SU-DHL-6 (cell line): ENCODE data around the gene REC114.

Experiments used
- H2AFZ ChIP-seq: fragments of 200-600 bp; sonication (generic); 2 replicates; pipeline ENCODE4 v1.6.1; 2014; ENCODE audit warnings: low read depth, mild to moderate bottlenecking, moderate library complexity, mixed read lengths, antibody characterized with exemption, low read length; ENCODE audit not compliant: severe bottlenecking
- H3F3A ChIP-seq: fragments of 200-600 bp; shearing (Covaris generic); 2 replicates; pipeline ENCODE4 v1.6.0; 2016; ENCODE audit warnings: antibody characterized with exemption, mild to moderate bottlenecking; ENCODE audit not compliant: insufficient read depth
- H3K27ac ChIP-seq: fragments of 200-600 bp; sonication (generic); 2 replicates; pipeline ENCODE4 v1.5.1; 2016; ENCODE audit warnings: low read depth, mild to moderate bottlenecking, low read length, moderate library complexity, mixed read lengths
- H3K27me3 ChIP-seq: fragments of 200-600 bp; sonication (generic), shearing (Covaris generic); 2 replicates; pipeline ENCODE4 v1.6.0; 2014; ENCODE audit warnings: mild to moderate bottlenecking, low read length
- H3K36me3 ChIP-seq: fragments of 200-600 bp; sonication (generic); 2 replicates; pipeline ENCODE4 v1.6.1; 2014; ENCODE audit warnings: mild to moderate bottlenecking, low read length, mixed read lengths
- H3K4me2 ChIP-seq: fragments of 300-600, 200-600 bp; shearing (Covaris generic), sonication (generic); 2 replicates; pipeline ENCODE4 v1.6.0; 2014; ENCODE audit warnings: low read length, low read depth, mild to moderate bottlenecking; ENCODE audit not compliant: poor library complexity, severe bottlenecking
- H3K4me3 ChIP-seq: fragments of 200-600 bp; sonication (generic); 2 replicates; pipeline ENCODE4 v1.5.1; 2014; ENCODE audit warnings: antibody characterized with exemption, low read length, mild to moderate bottlenecking, mixed read lengths; ENCODE audit not compliant: insufficient read depth, poor library complexity, severe bottlenecking
- H3K79me2 ChIP-seq: fragments of 200-600 bp; sonication (generic); 2 replicates; pipeline ENCODE4 v1.6.1; 2014; ENCODE audit warnings: mild to moderate bottlenecking, low read length, moderate library complexity; ENCODE audit not compliant: insufficient read depth
- H3K9ac ChIP-seq: fragments of 200-600 bp; sonication (generic); 2 replicates; pipeline ENCODE4 v1.7.0; 2014; ENCODE audit warnings: mild to moderate bottlenecking, low read length
- H3K9me2 ChIP-seq: fragments of 200-600 bp; sonication (generic); replicated peaks from 2 replicates; pipeline ENCODE4 v1.6.1; 2014; ENCODE audit warnings: low read length; ENCODE audit not compliant: insufficient read depth
- H3K9me3 ChIP-seq: fragments of 200-600 bp; sonication (generic); 2 replicates; pipeline ENCODE4 v1.6.1; 2014; ENCODE audit warnings: low read length, mixed read lengths; ENCODE audit not compliant: insufficient read depth
- H4K20me1 ChIP-seq: fragments of 200-600 bp; sonication (generic); 2 replicates; pipeline ENCODE4 v1.6.1; 2014; ENCODE audit warnings: low read depth, mild to moderate bottlenecking, antibody characterized with exemption, low read length, moderate library complexity, mixed read lengths
- EZH2phosphoT487 ChIP-seq: fragments of 200-600 bp; sonication (generic), shearing (Covaris generic); conservative IDR thresholded peaks from 2 replicates; pipeline ENCODE4 v1.6.1; 2018; ENCODE audit warnings: mild to moderate bottlenecking, antibody characterized with exemption, low read length, moderate library complexity, mixed read lengths
- TF ChIP-seq, protein P1 (sequence below): fragments of 200-600 bp; sonication (generic); IDR thresholded peaks from one replicate; pipeline ENCODE4 v1.5.1; 2017; ENCODE audit warnings: antibody characterized with exemption, mild to moderate bottlenecking, low read length, moderate library complexity; ENCODE audit not compliant: insufficient read depth, poor library complexity, severe bottlenecking

The REC114 gene

DNA sequence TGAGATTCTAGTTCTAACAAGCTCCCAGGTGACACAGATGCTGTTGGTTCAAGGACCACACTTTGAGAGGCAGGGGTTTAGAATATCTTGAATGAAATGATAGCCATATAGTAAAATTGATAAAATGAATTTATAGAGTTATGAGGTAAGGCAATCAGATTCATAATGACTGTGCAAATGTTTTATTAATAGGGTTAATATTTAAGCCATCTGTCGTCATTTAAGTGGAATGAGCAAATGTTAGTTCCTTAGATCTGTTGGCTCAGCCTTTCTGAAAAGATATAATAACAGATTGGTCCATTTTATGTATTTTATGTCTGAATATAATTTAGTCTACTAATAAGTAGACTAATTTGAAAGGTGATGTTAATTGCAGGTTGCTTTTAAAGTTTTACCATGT lies 12.9 kb downstream of the REC114 start:
- no peak overlapping the region for H3K9ac ChIP-seq
- H3K27me3 ChIP-seq: no peaks in the 10 kb centered on the region
- H3K36me3 ChIP-seq: no peaks in the 10 kb centered on the region
- H3K9me3 ChIP-seq: no peaks in the 10 kb centered on the region
- no peak overlapping the region for H3K4me2 ChIP-seq
- H3K79me2 ChIP-seq: no peaks in the 10 kb centered on the region
- H3F3A ChIP-seq: no peaks in the 10 kb centered on the region
- TF ChIP-seq, protein P1, sequence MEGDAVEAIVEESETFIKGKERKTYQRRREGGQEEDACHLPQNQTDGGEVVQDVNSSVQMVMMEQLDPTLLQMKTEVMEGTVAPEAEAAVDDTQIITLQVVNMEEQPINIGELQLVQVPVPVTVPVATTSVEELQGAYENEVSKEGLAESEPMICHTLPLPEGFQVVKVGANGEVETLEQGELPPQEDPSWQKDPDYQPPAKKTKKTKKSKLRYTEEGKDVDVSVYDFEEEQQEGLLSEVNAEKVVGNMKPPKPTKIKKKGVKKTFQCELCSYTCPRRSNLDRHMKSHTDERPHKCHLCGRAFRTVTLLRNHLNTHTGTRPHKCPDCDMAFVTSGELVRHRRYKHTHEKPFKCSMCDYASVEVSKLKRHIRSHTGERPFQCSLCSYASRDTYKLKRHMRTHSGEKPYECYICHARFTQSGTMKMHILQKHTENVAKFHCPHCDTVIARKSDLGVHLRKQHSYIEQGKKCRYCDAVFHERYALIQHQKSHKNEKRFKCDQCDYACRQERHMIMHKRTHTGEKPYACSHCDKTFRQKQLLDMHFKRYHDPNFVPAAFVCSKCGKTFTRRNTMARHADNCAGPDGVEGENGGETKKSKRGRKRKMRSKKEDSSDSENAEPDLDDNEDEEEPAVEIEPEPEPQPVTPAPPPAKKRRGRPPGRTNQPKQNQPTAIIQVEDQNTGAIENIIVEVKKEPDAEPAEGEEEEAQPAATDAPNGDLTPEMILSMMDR: no peak
- no peak for TF ChIP-seq EZH2phosphoT487
- H2AFZ ChIP-seq: no peak overlapping the region
- no peak overlapping the region for H3K27ac ChIP-seq
- no peaks in the 10 kb centered on the region for H3K9me2 ChIP-seq
- H4K20me1 ChIP-seq: no peaks in the 10 kb centered on the region
- H3K4me3 ChIP-seq: no peak overlapping the region

DNA sequence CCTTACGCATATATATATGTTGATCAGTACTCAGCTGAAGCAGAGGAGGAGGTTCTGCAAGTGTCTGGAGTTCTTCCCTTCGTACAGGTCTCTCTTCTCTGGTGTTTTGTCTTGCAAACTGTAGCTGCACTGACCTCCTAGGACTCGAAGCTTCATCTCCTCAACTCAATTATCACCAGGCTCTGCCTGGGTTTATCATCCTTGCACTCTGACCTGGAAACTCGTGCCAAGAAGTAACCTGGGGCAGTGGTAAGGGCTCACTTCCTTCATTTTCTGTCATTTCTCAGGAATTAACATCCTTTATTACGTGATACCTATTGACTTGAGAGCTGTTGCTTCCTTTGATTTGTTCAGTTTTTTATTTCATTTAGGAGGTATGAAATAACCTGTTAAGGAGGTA lies 14.4 kb downstream of the REC114 start:
- no peak for TF ChIP-seq EZH2phosphoT487
- TF ChIP-seq, protein P1: no peak
- Histone ChIP-seq H3F3A (no peaks in the 10 kb centered on the region), H3K9me2 (no peaks in the 10 kb centered on the region), H3K27me3 (no peaks in the 10 kb centered on the region), H2AFZ (no peak overlapping the region), H3K4me2 (no peak overlapping the region), H3K9me3 (no peaks in the 10 kb centered on the region), H3K4me3 (no peak overlapping the region), H3K79me2 (no peaks in the 10 kb centered on the region), H3K27ac (no peak overlapping the region), H3K9ac (no peak overlapping the region), H3K36me3 (no peaks in the 10 kb centered on the region), H4K20me1 (no peaks in the 10 kb centered on the region)

DNA sequence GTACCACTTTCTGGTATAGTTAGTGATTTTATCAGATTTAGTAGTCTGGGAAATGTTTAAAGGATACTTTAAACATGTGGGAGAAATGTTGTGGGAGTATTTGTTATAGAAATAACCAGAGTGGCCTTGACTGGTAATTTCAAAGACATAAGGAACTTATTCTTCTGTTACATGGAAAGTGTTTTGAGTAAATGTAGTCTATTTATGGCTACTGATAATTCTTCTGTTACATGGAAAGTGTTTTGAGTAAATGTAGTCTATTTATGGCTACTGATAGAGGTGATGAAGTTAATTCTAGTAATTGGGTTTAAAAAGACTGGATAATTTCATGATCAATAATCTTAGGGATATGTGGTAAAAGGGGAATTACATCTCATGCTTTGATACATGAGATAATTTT lies 17.7 kb downstream of the REC114 start:
- H3K79me2 ChIP-seq: no peaks in the 10 kb centered on the region
- TF ChIP-seq, protein P1: no peak
- no peak for TF ChIP-seq EZH2phosphoT487
- H3K4me3 ChIP-seq: no peak overlapping the region
- no peaks in the 10 kb centered on the region for H3K27me3 ChIP-seq
- H3K36me3 ChIP-seq: no peaks in the 10 kb centered on the region
- H3K4me2 ChIP-seq: no peak overlapping the region
- no peaks in the 10 kb centered on the region for H3K9me2 ChIP-seq
- no peaks in the 10 kb centered on the region for H3K9me3 ChIP-seq
- no peaks in the 10 kb centered on the region for H3F3A ChIP-seq
- H3K9ac ChIP-seq: no peak overlapping the region
- H3K27ac ChIP-seq: no peak overlapping the region
- H4K20me1 ChIP-seq: no peaks in the 10 kb centered on the region
- H2AFZ ChIP-seq: no peak overlapping the region
